Heart left ventricle (tissue), 13 donors: ENCODE data around the gene ZNF681.

Experiments
- CTCF ChIP-seq, 12 donors: fragments of 200-600 bp; sonication (generic) in 4 of 12; IDR thresholded peaks; one replicate each; pipeline versions ENCODE4 v1.5.0 to v1.8.0; 2018 to 2022; ENCODE audit warnings: antibody characterized with exemption in 12 of 12, mild to moderate bottlenecking in 5 of 12
- POLR2A ChIP-seq, 2 donors: fragments of 450-650 bp; IDR thresholded peaks; one replicate each; pipeline ENCODE4 v1.6.1; 2017; ENCODE audit warnings: antibody characterized with exemption in 2 of 2, mild to moderate bottlenecking in 2 of 2, moderate library complexity in 2 of 2
- donor health status: ischemic (EF 13 %, LVEDD 7.1; RV severe dilation, severe dysfunction).
- donor health status: DM: no; HTN: yes; CAD: no.
- donor health status: DM: no; HTN: no; CAD: no.
- donor health status: ischemic (EF 25% LVEDD 6.9; RV normal size, moderate dysfunction).
- donor health status: ischemic (EF 25% LVEDD 5.7; RV mildly dilated, moderate dysfunction).
- donor health status: ischemic (EF 35%, LVEDD 5.7; RV mildly dilated, moderate dysfunction).
- donor health status: nonischemic (EF 11% LVEDD 7.7; RV severe dilation, severe dysfunction).
- donor health status: DM: yes; HTN: yes; CAD: no.
- donor health status: PGD.
- donor health status: ischemic (EF 29% LVEDD 5.4; RV normal size, mild dysfunction).
- donor health status: nonischemic (EF 23%, LVEDD 6.1; RV moderate dilation, normal function).

GRCh38 chr19:23774106-23774505, 15.4 kb upstream of the ZNF681 start:
- TF ChIP-seq CTCF (IDR thresholded peaks at IDR 0.05) = no peak
- no peak for TF ChIP-seq POLR2A (IDR thresholded peaks at IDR 0.05)
